H1 (cell line): Measurements from ENCODE around the gene FOXP2. TPM values are rescaled to one million over a fixed set of nuclear protein-coding genes. Genes with fewer than 3 reads are reported as not detected.

Experiments
- BRCA1 ChIP-seq: IDR thresholded peaks from 2 replicates; pipeline ENCODE4 v1.6.1; 2012; ENCODE audit warnings: low read depth, low read length, improper control_type of control experiment
- POLR2A ChIP-seq, 2 experiments: IDR thresholded peaks; 1 replicate in 1 of 2; 2 replicates in 1 of 2; pipeline ENCODE4 v1.6.1; 2011; ENCODE audit warnings: low read depth in 2 of 2, low read length in 2 of 2, mild to moderate bottlenecking in 2 of 2; ENCODE audit errors: control extremely low read depth in 1 of 2
- POU5F1 ChIP-seq: IDR thresholded peaks from 2 replicates; pipeline ENCODE4 v1.6.1; 2011; ENCODE audit warnings: low read depth, mild to moderate bottlenecking, low read length, moderate library complexity
- SIN3A ChIP-seq, 2 experiments: IDR thresholded peaks in 1 of 2; conservative IDR thresholded peaks in 1 of 2; 2 replicates each; pipeline ENCODE4 v1.6.1; 2011 to 2012; ENCODE audit warnings: low read length in 2 of 2, improper control_type of control experiment in 1 of 2, low read depth in 1 of 2, mild to moderate bottlenecking in 1 of 2
- polyA plus RNA-seq, 7 experiments: library from polyadenylated mRNA; depleted of rRNA in 3 of 7; stranded (reverse) in 5 of 7; unstranded in 2 of 7; fragments of >200 nt in 5 of 7; fragments of 200-250 nt in 2 of 7; gene quantifications; 1 replicate in 5 of 7; 2 replicates in 1 of 7; 4 replicates in 1 of 7; pipeline versions ENCODE4 v1.2.1 to v1.2.3, GENCODE V29; 2011 to 2013; ENCODE audit warnings: missing spikeins in 2 of 7, mixed read lengths in 2 of 7
- total RNA-seq: library from RNA; stranded (reverse); fragmentation: NEBNext Ultra II Directional; extraction: Animal tissue kit (Norgen Biotek cat#: 25700); gene quantifications from 2 replicates; pipeline ENCODE4 v1.2.1, GENCODE V29; 2021
- TF ChIP-seq, protein P1 (sequence below): fragments of 300-600 bp; sonication (generic); IDR thresholded peaks from 2 replicates; pipeline ENCODE4 v1.7.1; 2012; ENCODE audit warnings: low read length, moderate library complexity, mild to moderate bottlenecking, inconsistent platforms; ENCODE audit not compliant: insufficient replicate concordance
- TF ChIP-seq, protein P2 (sequence below), 3 experiments: IDR thresholded peaks; 1 replicate in 2 of 3; 2 replicates in 1 of 3; pipeline versions ENCODE4 v1.5.1 to v1.6.1; 2011; ENCODE audit warnings: low read length in 3 of 3, mild to moderate bottlenecking in 3 of 3, inconsistent platforms in 2 of 3, low read depth in 1 of 3, moderate library complexity in 1 of 3; ENCODE audit not compliant: insufficient read depth in 1 of 3; ENCODE audit errors: control extremely low read depth in 1 of 3
- TF ChIP-seq, protein P3 (sequence below): IDR thresholded peaks from 2 replicates; pipeline ENCODE4 v1.6.1; 2011; ENCODE audit warnings: low read depth, mild to moderate bottlenecking, low read length; ENCODE audit not compliant: insufficient read depth

FOXP2 gene
- total and polyA plus RNA-seq, 2 of the 8 experiments (the other 6 are each of a cell fraction or from before 2014, with no cell fraction given), result 0.09 to 0.43 TPM

DNA sequence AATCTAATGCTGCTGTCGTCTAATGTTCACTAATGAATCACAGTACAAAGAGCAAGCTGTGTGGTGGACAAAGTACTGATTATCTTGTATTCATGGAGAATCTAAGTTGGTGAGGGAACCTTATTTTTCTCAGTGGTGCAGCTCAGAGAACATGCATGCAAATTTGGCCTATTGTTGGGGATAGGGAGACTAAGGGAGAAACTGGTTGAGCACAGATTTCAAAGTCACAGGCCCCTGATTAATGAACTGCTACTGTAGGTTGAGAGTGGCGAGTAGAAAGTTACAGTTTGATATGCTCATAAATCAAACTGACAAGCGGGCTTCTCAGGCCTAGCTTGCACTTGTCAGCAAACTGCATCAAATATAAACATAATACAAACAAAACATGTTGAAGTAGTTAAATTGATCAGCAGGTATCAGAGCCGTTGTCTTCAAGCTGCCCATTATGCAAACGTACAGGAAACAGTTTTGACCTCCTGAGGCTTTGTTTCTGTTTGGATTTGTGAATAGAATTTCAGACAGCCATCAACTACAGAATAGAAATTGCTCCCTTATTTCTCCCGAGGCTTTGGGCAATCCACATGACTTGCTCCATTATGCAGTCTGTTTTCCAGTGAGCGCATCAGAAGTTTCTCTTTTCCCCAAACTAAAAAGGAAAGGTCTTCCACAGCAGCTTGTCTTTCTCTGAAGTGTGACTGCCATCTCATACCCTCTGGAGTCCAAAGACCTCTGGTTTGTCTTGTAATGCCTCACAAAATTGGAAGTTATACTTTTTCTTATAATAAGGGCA, 215.8 kb downstream of the FOXP2 start (continued):
- TF ChIP-seq, protein P1, sequence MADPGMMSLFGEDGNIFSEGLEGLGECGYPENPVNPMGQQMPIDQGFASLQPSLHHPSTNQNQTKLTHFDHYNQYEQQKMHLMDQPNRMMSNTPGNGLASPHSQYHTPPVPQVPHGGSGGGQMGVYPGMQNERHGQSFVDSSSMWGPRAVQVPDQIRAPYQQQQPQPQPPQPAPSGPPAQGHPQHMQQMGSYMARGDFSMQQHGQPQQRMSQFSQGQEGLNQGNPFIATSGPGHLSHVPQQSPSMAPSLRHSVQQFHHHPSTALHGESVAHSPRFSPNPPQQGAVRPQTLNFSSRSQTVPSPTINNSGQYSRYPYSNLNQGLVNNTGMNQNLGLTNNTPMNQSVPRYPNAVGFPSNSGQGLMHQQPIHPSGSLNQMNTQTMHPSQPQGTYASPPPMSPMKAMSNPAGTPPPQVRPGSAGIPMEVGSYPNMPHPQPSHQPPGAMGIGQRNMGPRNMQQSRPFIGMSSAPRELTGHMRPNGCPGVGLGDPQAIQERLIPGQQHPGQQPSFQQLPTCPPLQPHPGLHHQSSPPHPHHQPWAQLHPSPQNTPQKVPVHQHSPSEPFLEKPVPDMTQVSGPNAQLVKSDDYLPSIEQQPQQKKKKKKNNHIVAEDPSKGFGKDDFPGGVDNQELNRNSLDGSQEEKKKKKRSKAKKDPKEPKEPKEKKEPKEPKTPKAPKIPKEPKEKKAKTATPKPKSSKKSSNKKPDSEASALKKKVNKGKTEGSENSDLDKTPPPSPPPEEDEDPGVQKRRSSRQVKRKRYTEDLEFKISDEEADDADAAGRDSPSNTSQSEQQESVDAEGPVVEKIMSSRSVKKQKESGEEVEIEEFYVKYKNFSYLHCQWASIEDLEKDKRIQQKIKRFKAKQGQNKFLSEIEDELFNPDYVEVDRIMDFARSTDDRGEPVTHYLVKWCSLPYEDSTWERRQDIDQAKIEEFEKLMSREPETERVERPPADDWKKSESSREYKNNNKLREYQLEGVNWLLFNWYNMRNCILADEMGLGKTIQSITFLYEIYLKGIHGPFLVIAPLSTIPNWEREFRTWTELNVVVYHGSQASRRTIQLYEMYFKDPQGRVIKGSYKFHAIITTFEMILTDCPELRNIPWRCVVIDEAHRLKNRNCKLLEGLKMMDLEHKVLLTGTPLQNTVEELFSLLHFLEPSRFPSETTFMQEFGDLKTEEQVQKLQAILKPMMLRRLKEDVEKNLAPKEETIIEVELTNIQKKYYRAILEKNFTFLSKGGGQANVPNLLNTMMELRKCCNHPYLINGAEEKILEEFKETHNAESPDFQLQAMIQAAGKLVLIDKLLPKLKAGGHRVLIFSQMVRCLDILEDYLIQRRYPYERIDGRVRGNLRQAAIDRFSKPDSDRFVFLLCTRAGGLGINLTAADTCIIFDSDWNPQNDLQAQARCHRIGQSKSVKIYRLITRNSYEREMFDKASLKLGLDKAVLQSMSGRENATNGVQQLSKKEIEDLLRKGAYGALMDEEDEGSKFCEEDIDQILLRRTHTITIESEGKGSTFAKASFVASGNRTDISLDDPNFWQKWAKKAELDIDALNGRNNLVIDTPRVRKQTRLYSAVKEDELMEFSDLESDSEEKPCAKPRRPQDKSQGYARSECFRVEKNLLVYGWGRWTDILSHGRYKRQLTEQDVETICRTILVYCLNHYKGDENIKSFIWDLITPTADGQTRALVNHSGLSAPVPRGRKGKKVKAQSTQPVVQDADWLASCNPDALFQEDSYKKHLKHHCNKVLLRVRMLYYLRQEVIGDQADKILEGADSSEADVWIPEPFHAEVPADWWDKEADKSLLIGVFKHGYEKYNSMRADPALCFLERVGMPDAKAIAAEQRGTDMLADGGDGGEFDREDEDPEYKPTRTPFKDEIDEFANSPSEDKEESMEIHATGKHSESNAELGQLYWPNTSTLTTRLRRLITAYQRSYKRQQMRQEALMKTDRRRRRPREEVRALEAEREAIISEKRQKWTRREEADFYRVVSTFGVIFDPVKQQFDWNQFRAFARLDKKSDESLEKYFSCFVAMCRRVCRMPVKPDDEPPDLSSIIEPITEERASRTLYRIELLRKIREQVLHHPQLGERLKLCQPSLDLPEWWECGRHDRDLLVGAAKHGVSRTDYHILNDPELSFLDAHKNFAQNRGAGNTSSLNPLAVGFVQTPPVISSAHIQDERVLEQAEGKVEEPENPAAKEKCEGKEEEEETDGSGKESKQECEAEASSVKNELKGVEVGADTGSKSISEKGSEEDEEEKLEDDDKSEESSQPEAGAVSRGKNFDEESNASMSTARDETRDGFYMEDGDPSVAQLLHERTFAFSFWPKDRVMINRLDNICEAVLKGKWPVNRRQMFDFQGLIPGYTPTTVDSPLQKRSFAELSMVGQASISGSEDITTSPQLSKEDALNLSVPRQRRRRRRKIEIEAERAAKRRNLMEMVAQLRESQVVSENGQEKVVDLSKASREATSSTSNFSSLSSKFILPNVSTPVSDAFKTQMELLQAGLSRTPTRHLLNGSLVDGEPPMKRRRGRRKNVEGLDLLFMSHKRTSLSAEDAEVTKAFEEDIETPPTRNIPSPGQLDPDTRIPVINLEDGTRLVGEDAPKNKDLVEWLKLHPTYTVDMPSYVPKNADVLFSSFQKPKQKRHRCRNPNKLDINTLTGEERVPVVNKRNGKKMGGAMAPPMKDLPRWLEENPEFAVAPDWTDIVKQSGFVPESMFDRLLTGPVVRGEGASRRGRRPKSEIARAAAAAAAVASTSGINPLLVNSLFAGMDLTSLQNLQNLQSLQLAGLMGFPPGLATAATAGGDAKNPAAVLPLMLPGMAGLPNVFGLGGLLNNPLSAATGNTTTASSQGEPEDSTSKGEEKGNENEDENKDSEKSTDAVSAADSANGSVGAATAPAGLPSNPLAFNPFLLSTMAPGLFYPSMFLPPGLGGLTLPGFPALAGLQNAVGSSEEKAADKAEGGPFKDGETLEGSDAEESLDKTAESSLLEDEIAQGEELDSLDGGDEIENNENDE, result no peak
- TF ChIP-seq, protein P2, sequence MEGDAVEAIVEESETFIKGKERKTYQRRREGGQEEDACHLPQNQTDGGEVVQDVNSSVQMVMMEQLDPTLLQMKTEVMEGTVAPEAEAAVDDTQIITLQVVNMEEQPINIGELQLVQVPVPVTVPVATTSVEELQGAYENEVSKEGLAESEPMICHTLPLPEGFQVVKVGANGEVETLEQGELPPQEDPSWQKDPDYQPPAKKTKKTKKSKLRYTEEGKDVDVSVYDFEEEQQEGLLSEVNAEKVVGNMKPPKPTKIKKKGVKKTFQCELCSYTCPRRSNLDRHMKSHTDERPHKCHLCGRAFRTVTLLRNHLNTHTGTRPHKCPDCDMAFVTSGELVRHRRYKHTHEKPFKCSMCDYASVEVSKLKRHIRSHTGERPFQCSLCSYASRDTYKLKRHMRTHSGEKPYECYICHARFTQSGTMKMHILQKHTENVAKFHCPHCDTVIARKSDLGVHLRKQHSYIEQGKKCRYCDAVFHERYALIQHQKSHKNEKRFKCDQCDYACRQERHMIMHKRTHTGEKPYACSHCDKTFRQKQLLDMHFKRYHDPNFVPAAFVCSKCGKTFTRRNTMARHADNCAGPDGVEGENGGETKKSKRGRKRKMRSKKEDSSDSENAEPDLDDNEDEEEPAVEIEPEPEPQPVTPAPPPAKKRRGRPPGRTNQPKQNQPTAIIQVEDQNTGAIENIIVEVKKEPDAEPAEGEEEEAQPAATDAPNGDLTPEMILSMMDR (IDR thresholded peaks at IDR 0.05; ENCODE audit: control extremely low read depth in 1 of 3, insufficient read depth in 1 of 3, low read depth in 1 of 3, low read length in 3 of 3), result no peak
- TF ChIP-seq BRCA1 (no peak), POU5F1 (no peak), SIN3A (conservative IDR thresholded peaks at IDR 0.05 in 1 of 2, IDR thresholded peaks at IDR 0.05 in 1 of 2; ENCODE audit: low read depth in 1 of 2, low read length in 2 of 2) (no peak), POLR2A (IDR thresholded peaks at IDR 0.05; ENCODE audit: control extremely low read depth in 1 of 2, low read depth in 2 of 2, low read length in 2 of 2) (no peak)
- TF ChIP-seq, protein P3, sequence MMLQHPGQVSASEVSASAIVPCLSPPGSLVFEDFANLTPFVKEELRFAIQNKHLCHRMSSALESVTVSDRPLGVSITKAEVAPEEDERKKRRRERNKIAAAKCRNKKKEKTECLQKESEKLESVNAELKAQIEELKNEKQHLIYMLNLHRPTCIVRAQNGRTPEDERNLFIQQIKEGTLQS, result no peak
